ENCODE measurements around the gene RNF150.

The RNF150 gene

DNA sequence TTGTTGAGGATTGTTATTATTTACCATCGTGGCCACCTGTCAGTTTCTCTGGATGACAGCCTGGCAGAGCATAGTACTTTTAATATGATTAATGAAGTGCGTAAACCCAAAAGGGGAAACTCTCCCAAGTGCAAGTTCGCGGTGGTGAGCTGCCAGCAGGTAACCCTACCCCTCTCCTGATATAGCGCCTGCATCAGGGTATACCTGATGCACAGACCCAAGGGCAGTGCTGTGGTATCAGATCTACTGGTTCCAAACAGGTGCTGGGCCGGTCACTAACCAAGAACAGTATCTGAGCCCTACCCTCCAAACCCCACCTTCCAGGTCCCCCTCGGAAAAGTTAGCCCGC, 1.6 kb downstream of the RNF150 start:
- no peak for FAIRE-seq

DNA sequence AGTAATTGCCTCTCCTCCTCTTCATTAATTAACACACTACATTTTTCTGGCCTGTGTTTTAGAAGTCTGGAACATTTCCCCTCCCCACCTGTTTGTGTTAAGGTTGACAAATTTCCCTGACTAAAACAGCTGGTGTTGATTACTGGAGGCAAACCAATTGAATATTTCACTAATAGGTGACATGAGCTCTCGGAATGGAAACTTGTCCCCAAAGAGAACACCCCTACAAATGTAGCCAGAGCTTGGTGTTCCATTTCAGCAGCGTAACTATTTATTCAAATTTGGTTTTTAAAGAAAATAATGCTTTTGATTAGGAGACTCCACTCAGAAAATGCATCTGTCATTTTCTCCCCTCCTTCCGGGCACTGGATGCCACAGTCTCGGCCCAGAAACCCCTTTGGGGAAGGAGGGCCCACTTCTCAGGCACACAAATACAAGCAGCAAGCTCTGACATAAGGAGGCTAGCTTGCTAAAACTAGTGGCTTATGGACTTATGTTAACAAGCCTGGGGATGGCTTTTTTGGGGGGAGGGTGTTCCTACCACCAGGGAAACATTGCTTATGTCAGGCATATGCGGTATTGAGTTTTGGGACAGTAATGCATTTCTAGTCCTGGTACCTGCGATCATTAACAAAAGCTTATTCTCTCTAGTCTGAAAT, 2.2 kb downstream of the RNF150 start:
- no peak for FAIRE-seq

DNA sequence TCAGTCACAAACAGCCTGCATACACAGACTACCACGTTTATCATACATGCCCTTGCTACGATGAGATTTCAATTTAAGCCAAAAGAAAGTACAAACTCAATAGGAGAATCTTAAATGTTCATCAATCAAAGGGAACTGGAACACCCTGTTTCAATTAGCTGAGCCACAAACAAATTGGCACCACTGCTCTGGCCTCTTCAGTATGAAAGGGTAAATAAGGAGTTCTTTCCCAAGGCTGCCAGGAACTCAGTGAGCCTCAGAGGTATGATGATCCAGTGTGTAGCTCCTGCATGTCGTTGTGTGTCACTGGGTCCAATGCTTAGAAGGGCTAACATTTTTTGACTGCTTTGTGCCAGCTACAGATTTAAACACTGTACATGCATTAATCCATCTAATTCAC, 5.4 kb downstream of the RNF150 start:
- FAIRE-seq = no peak

DNA sequence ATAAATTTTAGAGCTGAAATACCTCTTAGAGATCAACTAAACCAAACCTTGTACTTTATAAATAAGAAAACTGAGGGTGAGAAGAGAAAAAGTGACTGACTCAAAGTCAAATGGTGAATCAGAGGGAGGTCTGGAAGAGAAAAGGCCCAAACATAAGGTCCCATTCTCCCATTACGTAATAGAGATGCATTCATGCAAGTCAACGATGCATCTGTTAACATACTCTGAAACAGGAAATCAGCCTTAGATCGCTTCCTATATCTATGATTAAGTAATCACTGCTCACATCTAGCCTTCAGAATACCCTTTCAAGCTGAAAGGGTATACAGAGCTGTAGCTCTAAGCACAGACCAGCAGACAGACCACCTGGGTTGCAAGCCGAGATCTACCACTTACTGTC, 6.5 kb downstream of the RNF150 start:
- FAIRE-seq = no peak

DNA sequence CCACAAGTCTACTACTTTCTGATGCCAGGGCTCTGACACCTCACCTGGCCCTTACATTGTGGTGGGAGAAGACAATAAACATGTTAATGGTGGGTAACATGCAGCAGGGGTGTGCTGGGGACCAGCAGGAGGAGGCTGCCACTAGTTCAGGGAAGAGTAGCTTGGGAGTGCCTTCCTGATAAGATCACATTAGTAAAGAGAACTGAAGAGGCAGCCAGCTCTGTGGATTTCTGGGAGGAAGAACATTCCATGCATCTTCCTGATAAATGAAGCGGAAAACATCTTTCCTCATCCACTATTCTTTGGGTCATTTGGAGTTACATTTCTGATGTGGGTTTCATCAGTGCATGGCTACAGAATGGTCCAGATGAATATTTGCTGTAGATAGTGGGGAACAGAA, 9.0 kb downstream of the RNF150 start:
- no peak for FAIRE-seq

DNA sequence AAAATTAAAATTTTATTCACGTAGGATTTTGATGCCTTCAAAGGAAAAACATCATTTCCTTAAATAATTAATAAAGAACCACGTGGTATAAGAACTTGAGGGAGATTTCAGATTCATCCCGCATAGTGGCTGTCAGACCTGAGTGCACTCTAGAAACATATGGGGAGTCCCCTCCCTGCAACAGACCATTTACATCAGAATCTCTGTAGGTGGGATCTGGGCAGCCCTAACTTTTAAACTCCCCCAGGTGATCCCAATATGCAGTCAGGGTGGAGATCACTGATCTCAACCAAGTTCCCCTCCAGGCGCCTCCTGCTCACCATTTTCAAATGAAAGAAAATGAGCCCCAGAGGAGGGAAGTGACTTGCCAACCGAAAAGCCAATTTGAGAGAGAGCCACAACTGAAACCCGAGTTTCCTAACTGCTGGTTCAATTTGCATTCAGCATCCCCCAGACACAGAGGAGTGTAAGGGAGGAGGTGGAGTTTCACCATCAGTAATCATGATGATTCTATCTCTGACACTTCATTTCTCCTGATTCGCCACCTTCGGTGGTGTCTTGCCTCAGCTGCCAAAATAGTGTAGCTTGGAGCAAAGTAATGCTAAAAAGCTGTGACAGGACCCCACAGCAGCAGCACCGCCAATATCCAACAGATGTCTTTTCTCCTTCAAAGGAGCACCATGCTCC, 11.4 kb downstream of the RNF150 start:
- no peak for FAIRE-seq

DNA sequence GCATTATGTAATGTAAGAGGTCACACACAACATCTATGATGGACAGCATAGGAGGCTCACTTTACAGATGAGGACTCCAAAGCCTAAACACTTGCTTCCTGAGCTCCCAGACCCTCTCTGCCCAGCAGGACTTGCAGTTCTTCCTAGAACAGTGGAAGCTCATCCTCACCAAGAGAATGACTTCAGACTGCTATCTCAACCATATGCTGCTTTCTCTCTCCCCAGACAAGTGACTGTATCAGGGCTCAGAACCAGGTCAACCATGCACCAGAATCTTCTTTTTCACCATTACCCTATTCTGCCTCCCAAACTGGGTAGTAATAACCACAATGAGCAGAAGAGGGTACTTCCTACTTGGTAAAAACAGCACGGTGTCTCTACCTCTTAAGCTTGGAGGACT, 12.2 kb downstream of the RNF150 start:
- no peak for FAIRE-seq

DNA sequence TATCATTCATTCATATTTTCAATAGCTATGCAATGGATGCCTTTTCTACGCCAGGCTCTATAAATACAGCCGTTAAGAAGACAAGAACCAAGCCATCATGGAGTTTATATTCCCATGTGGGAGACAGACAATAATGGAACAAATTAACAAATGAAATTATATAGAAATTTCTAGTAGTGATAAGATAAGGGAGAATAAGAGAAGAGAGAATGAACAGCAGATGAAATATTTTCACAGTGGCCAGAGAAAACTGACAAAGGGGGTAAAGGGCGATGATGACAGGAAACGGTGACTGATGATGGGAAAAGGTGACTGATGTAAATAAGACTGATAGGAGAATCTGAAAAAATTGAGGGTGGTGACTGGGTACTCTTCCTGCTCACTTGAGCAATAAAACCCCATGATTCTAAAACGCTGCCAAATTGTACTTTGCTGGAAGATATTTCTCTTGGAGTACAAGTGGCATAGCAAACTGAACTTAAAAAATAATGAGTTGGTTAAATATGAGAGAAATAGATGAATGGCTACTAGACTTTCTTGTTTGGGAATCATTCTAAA, 13.2 kb downstream of the RNF150 start:
- no peak for FAIRE-seq

DNA sequence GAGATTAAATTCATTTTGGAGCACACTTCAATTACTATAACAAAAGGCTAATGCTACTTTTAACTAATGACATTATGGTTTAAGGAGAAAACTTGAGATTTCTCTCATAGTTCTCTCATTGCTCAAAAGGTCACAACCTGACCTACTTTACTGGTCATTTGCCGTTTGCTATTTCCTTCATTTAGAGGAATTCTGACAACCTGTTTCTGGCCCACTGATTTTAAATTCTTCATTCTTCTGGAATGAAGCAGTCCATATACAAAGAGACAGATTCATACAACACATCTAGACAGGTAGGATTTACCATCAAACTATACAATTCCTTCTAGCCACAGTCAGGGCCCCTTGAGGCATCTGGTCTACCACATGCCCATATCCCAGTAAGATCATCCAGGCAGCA, 14.2 kb downstream of the RNF150 start:
- no peak for FAIRE-seq

DNA sequence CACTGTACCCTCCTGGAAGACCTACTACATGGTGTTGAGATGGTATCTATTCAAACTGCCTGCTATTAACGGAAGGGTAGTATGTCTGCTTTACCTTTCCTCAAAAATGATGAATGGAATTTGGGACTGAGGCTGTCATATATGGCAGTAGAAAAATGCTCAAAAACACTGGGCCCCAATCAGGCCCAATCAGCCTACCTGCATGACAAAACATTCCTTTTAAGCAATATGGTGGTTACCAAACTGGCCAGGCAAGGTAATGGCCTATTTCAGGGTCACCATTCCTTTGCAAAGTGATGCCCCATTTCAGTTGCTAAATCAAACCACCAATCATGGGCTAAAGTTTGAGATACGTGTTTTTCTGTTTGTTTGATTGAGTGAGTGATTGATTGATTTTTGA, 14.9 kb downstream of the RNF150 start:
- FAIRE-seq = no peak

DNA sequence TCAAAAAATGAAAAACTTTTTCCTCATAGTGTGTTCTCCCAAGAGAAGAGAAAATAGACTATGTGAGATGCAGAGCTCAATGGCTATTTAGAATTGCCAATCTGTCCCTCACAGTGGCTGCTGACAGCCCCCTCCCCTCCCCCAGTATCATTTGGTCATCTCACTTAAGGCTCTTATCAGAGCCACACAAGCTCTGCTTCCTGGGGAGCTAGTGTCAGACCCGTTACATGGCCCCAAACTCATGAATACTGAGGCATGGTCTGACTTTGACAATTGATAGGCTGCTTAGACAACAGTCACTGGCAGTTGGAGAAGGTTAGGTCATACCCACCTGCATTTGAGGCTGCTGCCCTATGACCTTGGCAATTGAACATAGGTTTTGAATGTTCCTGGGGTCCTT, 15.3 kb downstream of the RNF150 start:
- FAIRE-seq = no peak

DNA sequence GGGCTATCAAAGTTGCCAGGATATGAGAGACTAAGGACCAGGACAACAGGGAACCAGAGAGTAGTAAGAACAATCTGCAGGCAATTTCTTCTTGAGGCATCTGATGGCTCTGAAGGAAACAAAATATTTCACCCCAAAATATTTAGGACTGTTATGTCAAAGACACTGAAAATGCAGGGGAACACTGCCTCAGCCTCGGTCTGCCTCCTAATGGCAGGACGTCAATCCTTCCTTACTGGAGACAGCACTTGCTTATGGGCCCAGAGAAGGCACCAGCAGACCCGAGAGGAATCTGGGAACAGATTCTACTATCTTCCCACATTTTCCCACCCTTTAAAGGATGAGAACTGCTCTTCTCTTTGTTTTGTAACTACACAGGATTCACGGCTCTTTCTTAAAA, 23.3 kb downstream of the RNF150 start:
- FAIRE-seq = no peak

DNA sequence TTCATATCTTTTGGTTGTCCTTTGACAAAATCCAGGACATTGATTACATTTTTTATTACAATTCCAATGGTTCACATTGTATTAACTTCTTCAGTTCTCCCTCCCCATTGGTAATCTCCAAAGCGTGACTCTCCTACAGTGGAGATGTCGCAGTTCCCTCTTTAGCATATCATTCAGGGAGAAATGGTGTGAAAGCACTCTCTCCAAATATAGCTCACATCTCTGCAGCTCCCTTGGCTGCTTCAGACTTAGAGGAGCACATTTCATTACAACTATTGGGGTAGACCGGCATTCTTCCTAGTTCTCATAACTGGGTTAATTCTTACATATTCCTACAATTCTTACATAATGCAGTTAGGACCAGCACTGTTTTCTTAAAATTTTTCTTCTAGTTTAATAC, 25.3 kb downstream of the RNF150 start:
- FAIRE-seq = no peak

DNA sequence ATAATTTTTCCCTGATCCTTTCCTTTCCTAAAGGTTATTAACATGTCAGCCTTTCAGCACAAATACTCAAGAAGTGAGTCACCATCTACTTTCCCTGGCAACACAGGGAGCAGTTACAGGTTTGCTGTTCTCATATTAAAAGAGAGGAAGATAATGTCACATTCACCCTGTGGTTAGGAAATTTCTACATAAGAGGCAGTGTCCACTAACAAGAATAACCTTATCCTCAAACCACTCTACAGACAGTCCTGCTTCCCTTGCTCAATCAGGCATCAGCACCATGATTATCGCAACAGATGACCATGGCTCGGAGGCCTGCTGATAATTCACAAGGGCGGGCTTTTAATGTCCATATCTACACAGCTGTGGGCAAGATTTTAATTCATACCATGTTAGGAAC, 30.9 kb downstream of the RNF150 start:
- FAIRE-seq = no peak

DNA sequence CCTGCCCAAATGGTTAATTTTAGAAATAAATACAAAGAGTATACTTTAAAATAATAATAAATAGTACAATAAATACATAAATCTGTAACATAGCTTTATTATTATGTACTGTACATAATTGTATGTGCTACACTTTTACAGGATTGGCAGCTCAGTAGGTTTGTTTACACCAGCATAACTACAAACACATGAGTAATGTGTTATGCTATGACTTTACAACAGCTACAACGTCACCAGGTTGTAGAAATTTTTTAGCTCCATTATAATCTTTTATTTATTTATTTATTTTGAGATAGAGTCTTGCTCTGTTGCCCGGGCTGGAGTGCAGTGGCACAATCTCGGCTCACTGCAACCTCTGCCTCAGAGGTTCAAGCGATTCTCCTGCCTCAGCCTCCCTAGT, 31.8 kb downstream of the RNF150 start:
- FAIRE-seq = no peak

DNA sequence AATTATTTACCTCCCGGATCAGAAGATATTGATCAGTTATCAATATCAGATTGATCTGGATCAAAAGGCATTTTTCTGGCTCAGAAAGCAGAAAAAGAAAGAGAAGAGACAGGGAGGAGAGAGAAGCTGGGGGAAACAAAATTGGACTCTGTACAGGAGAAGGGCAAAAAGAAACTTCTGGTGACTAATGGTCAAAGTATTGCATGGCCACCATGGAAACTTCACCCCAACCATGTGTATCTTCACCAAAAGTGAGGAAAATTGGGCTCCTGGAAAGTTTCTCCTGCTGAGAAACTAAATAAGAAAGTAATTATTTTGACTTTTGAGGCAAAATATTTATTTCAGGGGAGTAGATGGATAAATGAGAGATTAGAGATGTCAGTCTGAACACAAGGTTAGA, 33.9 kb downstream of the RNF150 start:
- no peak for FAIRE-seq

DNA sequence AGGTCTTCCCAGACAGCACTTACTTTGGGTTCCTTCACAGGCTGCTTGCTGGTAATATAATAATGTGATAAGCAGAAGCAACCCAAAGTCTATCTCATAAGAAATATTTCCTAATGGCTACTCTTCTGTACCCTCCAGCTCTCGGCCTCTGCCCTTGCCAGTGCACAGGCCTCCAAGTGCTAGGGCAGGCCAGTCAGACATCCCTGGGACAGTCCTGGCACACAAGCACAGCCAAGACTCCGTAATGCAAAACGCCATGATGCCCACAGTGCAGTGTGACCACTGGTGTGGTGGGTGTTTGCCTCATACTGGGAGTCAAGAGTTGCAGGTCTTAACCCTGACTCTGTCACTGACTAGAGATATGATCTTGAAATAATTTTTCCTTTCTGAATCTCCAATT, 35.1 kb downstream of the RNF150 start:
- FAIRE-seq = no peak

DNA sequence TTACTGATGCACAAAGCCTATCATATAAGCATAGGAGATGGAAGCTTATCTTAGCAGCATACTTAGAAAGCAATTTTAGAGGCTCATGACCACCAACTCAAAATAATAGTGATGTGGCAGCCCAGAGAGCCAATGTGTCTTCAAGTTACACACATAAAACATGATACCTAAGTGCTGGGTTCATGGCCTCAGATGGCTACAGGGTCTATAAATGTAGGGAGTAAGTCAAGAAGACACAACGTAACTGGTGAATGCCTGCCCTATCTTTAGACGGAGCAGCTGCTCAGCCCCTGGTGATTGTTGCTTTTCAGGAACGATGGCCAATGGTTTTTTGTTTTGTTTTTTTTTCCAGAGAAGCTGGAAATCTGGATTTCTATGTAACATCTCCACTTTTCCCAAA, 42.8 kb downstream of the RNF150 start:
- FAIRE-seq = no peak

DNA sequence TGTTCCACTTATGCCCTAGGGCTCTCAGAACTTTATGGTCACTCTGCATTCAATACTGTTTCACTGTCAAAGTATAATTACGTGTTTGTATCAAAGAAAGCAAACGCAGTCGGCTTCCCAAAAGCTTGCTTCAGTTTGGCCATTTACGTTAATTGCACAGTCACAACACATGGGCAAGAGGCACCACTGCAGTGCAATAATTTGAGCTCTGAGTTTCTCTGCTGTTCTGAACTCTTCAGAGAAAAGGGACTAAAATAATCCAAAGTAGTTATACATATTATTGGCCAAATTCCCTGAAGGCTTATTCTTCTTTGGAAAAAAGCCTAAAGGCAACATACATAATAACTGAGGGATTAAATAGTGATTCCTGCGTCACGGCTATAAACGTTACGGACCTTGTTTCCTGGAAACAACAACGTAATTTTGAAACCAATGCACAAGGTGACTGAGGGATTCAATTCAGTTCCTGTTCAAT, 51.3 kb downstream of the RNF150 start:
- FAIRE-seq = no peak

DNA sequence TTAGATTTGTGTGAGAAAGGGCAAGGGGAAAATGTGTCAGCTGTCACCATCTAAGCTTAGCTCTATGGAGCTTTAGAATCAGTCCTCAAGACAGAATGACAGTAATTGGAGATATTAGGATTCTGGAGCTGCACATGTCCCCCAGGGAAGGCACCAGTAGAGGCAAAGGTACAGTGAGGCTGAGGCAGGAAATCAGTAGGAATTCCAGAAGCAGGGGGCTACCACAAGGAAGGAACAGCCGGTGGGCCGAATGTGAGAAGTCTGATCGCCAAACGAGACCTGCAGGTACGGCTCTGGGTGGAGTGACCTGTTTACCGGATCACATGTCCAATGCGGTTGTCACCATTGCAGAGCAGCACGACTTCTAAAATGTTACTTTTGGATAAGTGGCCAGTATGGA, 52.6 kb downstream of the RNF150 start:
- FAIRE-seq = no peak

DNA sequence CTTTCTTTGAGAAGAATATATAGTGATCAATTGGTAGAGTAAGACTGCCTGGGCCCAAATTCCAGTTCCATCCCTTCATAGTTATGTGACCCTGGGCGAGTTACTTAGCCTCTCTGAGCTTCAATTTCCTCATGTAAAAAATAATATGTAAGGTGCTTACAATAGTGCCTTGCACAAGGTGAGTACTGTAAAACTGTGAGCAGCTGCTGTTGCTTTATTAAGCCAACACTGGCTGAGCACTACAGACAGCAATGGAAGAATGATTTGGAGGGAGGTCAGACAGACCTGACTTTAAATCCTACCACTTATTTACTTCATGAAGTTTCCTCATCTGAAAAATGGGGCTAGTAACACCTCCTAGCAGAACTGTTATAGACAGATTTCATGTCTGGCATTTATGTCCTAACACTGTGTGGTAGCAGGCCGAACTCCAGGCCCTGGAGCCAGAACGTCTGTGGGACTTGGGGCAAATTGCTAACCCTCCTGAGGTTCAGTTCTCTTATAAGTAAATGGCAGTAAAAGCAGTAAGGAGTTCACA, 53.8 kb downstream of the RNF150 start:
- FAIRE-seq = no peak

DNA sequence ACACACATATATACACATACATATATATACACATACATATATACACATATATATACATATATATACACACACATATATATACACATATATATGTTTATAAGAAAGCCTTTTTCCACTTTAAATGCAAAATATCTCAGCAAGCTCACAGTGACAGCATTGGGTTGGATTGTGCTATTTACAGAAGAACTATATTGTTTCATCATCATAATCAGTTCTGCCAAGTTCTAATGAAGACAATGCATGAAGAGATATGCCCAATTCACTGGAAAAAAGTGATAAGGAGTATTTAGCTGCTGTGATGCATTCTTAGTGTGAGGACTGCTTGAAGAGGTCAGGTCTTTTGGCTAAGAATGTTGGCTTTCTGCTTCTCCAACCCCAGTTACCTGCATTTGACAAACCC, 54.4 kb downstream of the RNF150 start:
- no peak for FAIRE-seq

DNA sequence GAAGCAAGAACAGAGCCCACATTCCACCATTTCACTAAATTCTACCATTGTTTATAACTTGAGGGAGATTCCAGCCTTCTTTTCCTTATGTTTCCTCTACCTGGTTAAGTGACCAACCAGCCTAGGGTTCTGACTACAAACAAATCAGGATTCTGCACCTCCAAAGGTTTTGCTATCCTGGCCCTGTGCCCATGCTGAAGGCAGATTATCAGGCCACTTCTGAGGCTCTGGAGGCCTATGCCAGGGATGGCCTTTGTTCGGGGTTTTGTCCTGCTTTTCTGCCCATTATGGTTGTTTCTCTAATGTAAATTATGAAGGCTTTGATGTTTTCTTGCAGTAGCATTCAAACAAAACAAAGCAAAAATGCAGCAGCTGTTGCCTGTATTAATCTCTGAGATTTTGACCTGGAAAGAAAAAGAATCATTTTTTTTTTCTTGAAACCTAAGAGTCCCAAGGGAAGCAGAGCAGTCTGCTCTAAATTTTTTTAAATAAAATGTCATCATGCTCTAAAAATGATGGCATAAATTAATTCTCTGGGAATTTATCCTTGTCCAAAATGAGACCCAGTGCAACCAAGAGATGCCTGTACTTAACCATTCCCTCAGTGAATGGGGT, 55.6 kb downstream of the RNF150 start:
- no peak for FAIRE-seq

DNA sequence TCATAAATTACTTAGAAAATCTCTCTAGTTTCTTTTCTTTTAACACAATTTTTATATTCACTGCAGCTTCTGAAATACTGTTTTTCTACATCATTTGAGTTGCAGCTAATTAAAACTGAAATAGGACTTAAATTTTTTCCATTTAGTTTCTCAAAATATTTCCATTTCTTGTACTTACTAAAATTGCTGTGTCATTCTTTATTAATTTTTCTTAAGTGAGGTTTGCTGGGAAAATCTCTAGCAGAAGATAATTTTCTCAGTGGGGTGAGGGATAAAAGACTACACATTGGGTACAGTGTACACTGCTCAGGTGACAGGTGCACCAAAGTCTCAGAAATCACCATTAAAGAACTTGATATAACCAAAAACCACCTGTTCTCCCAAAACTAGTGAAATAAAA, 57.7 kb downstream of the RNF150 start:
- FAIRE-seq = no peak

Data from endometrium (tissue), 2 donors.